HG02763 (cell line): Measurements from ENCODE around the gene MET.
"Not testable (repeated sequence)": the region's sequence is repeated elsewhere in the genome, so short reads cannot be mapped to it uniquely, and the experiment has no call there.

Experiments used
- ATAC-seq: cut with Tn5 transposase; IDR thresholded peaks from one replicate; pipeline ENCODE4 v1.9.1; 2021; ENCODE audit warnings: mild to moderate bottlenecking, moderate library complexity; ENCODE audit not compliant: unreplicated experiment

The MET gene

DNA sequence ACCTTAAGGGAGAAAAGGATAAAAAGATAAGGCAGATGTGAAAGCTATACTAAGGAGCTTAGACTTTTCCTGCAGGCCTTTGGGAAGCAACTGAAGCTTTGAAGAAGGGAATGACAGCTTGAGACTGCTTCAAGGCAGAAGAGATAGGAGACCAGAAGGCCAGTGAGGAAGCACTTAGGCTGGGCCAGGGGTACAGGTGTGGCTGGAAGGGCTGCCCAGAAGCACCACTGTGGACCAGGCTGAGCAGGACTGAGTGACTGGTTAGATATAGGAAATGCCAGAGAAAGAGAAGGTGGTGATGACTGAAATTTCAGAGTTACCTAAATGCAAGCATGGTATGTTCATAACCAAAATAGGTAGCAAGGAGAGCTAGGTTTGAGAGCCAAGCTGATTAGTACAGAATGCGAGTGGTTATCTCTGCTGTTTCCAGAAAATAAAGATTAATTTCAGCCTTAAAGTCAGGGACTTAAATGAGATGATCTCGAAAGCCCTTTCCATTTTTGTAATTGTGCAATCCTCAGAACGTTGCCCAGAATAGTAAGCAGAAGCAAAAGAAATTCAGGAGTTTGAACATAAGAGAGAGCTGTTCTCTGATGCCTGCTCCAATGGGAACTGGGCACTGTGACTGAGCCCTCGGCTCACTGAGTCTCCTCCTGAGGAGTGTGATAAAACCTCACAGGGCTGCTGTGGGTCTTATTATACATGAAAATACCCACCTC, 54.9 kb downstream of the MET start:
- ATAC-seq: no peak

GRCh38 chr7:116727432-116728009, 55.5 kb downstream of the MET start:
- ATAC-seq: no peak

- no peak for ATAC-seq
Observed at GRCh38 chr7:116728413-116728812, 56.4 kb downstream of the MET start.

GRCh38 chr7:116730097-116731022, 58.4 kb downstream of the MET start:
- no peak for ATAC-seq

DNA sequence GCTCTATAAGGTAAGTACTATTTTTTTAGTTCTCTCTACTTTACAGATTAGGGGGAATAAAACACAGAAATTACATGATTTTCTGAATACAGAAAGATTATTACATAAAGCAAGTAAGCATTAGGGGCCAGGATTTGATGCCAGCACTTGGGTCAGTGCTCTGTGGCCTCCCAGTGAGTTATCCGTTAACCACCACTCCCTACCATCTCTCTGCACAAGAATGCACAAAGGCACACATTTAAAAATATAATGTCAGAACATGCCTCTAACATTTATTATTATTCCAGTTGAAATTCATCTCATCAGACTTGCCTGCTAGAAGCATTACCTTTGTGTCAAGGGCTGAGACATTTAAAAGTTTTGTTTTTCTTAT, 59.0 kb downstream of the MET start:
- ATAC-seq: no peak

DNA sequence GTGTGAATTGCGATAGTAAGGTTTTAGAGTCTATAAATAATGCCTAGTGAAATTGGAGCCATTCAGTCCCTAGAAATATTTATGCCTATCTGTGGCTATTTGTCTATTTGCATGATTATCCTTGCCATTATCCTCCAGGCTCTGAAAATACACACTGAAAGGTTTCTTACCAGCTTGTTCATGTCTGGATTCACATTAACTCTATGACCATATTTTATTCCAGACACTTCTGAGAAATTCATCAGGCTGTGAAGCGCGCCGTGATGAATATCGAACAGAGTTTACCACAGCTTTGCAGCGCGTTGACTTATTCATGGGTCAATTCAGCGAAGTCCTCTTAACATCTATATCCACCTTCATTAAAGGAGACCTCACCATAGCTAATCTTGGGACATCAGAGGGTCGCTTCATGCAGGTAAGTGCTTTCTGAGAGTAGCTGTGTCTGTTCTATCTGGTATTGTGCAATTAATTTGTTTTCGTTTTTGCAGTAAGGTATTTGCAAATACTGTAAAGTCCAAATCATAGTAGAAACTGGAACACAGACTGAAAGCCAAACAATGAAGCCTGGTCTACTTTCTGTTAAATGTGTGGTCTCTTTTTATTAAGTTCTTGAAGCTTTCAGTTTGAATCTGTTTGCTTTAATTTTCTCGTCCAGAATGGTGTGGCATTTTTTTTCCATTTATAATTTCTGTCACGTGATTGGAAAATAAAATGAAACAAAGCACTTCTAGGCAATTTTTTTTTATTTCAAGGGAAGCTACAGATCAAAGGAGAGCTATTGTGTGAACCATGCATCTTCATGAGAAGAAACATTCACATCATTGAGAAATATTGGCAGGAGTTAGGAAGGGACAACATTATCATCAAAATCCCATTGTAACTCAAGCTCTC, 59.7 kb downstream of the MET start:
- no peak for ATAC-seq

DNA sequence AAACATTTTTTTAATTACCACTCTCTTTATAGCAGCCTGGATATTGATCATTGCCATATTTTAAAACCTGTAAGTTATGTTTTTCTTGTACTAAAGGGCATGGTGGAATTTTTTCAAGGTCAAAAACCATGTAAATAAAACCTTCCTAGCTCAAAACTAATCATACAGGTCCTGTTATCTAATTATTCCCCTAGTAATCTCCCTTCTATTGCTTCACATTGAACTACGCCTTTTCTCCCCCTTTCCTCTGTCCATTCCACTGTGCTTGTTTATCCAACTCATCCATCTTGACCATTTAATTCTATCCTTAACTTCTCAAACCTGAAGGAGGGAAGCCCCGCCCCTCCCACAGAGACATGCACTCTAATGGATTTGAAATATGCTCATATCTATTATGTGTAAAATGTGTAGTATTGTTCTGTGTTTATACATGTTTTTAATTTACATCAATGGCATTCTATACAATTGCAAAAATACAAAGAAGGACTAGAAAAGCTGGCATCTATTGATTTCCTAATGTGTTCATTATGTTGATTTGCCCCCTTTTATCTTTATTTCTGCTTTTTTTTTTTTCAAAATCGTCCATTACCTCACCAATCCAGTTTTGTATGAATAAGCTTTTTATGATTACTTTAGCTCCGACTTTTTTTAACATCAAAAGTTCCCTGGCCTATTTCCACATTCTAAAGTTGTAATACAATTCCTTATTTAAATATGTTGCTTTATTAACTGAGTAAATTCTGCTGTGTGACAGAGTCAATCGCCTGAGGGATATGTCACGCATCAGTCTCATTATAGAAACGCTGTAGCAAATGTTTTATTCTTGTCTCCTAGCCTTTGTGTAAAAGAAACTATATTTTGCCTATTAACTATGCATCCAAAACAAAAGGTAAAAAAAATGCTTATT, 61.0 kb downstream of the MET start:
- ATAC-seq: no peak

DNA sequence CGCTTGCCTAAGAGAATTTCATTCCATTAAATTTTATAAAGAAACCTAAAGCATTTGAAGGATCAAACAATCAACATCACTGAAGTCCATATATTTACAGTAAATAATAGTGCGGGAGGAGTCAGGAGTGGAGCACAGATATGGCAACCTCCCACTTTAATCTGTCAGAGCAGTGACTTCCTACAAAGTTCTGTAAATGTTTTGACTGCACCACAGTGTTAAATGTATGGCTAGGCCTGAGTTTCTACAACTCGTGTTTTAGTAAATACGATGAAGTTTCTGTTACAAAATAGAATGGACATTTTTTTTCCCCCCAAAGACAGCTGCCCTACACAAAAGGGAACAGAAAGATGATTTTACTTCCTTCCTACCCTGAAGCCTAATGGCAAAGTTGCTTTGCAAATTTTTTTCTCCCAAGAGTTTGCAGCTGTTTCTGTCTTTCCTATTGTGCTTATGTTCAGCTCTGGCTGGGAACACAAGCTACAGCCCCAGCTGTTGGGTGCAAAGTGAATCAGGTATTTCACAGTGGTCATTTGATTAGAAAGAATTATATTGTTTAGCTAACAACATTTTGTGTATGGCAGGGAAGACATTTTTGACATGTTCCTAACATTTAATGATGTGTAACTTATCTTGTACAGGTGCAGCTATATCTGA, 62.1 kb downstream of the MET start:
- no peak for ATAC-seq

DNA sequence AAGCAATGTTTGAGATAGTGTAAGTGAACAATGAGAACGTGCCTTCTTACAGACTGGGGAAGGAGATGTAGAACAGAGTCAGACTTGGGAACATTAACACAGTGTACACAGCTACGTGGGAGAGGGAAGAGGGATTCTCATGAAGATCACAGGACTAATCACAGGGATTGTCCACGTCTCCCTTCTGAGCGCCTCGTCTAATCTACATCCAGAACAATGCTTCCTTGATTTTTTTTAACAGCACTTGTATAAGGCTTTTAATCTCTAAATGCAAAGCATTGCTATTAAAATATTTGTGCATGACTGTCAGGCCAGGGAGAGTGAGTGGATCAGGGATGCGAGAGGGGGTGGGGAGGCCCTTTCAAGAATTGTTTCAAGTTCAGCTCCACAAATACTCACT, 62.7 kb downstream of the MET start:
- ATAC-seq: no peak

- ATAC-seq: no peak
Observed at GRCh38 chr7:116736927-116737715, 65.1 kb downstream of the MET start.

GRCh38 chr7:116738378-116738777, 66.4 kb downstream of the MET start:
- no peak for ATAC-seq

DNA sequence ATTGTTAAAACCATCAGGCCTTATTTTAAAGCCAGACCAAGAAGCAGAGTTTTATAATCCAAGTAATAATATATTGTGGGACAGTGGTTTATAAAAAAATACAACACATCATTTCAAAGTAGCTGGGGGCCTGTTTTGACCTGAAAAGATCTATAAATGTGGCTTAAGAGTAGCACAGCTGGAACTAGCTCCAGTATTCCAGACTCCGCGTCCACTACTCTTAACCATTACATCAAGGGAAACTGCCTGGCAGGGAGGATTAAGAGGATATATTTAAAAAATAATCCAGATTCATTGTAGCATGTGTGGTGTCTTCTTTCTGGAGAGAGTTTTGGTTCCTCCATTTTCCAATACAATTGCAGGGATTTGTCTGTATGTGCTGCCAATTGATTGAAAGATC, 67.3 kb downstream of the MET start:
- no peak for ATAC-seq

- ATAC-seq: no peak
Observed at GRCh38 chr7:116740231-116740630, 68.2 kb downstream of the MET start.

DNA sequence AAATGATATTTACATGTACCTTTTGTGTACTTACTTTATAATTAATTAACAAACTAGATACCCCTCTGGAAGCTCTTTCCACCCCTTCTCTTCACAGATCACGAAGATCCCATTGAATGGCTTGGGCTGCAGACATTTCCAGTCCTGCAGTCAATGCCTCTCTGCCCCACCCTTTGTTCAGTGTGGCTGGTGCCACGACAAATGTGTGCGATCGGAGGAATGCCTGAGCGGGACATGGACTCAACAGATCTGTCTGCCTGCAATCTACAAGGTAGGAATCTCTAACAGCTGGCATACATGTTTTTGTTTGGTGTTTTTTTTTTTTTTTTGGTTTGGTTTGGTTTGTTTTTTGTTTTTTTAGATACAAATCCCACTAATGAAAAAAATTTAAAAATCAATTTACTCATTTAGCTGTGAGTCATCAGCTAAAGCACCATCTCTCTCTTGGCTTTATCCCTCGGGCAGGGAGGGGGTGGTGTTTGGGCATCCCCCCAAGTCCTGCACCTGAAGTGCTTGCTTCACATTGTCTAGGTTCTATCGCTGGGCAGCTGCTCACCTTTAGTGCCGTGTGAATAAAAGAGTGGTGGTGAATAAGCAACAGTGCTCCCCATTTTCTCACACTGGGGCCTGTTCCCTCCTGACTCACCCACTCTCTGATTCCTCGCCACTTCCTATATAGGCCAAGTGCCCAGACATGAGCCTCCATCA, 68.9 kb downstream of the MET start:
- ATAC-seq: no peak

DNA sequence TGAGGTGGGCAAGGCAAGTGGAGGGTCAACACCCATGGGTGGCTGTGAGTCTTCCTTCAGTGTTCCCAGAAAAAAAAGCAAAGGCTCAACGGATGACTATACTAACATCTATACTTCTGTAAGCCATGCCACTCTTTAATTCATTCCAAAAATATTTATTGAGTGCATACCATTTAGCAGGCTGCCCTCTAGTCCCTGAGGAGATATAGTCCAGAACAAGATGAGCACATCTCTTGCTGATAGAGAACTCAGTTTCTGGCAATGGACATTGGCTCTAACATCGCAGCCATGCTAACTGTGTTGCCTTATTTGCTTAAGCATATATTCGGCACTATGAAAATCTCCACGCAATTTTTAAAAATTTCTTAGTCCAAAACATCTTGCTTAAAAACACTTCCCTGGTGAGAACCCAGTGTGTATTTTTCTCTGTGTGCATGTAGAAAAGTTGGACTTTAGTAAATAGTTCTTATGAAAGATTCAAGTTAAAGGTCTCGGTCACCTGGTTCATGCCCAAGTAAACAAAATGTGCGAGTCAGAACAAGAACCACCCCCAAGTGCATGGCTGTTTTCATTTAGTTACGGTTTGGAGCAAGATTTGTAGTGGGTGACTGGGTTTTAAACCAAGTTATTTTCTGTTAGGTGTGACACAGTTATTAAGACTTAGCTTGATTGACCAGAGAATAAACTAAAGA, 69.8 kb downstream of the MET start:
- ATAC-seq: no peak

DNA sequence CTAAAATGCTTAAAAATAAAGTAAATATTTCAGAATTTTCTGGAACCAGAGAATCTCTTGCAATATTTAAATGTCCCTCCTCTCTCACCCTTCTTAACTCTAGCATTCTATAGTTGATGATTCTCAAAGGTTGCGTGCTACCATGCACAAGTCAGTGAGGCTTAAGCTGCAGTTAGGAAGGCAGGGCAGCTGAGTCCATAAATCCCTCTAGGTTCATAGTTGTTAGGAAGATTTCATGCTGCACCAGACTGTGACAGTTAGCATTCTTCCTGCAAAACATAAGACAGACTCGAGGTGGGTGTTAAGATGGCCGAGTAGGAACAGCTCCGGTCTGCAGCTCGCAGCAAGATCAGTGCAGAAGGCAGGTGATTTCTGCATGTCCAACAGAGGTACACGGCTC, 70.6 kb downstream of the MET start:
- ATAC-seq: no peak

DNA sequence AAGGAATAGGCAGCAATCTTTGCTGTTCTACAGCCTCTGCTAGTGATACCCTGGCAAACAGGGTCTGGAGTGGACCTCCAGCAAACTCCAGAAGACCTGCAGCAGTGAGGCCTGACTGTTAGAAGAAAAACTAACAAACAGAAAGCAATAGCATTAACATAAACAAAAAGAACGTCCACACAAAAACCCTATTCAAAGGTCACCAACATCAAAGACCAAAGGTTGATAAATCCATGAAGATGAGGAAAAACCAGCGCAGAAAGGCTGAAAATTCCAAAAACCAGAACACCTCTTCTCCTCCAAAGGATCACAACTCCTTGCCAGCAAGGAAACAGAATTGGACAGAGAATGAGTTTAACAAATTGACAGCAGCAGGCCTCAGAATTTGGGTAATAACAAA, 71.8 kb downstream of the MET start:
- ATAC-seq: not testable (repeated sequence)
